Measurements from ENCODE around the gene COL13A1. TPM values are rescaled to one million over a fixed set of nuclear protein-coding genes. Genes with fewer than 3 reads are reported as not detected.

Gene COL13A1
- total RNA-seq, 1 donor from 2014 or later = 2.5 TPM

GRCh38 chr10:69884686-69885085, 83.0 kb downstream of the COL13A1 start:
- no peak for DNase-seq
- Histone ChIP-seq H3K9me3 (replicated peaks) (no peaks in the 10 kb centered on the region), H3K4me1 (peaks cover 13% of the 10 kb centered on the region), H3K27me3 (ENCODE audit: low read depth) (peaks cover 21% of the 10 kb centered on the region), H3K36me3 (no peaks in the 10 kb centered on the region), H3K27ac (replicated peaks) (no peak overlapping the region), H3K4me3 (no peak overlapping the region)
- TF ChIP-seq CTCF (IDR thresholded peaks at IDR 0.05; ENCODE audit: borderline replicate concordance) = no peak
- intact Hi-C loops (cut with micrococcal nuclease) = no loop called here

- H3K27me3 ChIP-seq (ENCODE audit: low read depth) = peaks cover 13% of the 10 kb centered on the region
- peak; percentile 46 for TF ChIP-seq CTCF (IDR thresholded peaks at IDR 0.05; ENCODE audit: borderline replicate concordance)
- no peaks in the 10 kb centered on the region for H3K9me3 ChIP-seq (replicated peaks)
- DNase-seq = no peak
- intact Hi-C loops (cut with micrococcal nuclease) = no loop called here
- H3K27ac ChIP-seq (replicated peaks) = no peak overlapping the region
- no peaks in the 10 kb centered on the region for H3K36me3 ChIP-seq
- peaks cover 5% of the 10 kb centered on the region for H3K4me1 ChIP-seq
- H3K4me3 ChIP-seq = no peak overlapping the region
Observed at GRCh38 chr10:69885379-69886013, 83.8 kb downstream of the COL13A1 start.

- Histone ChIP-seq H3K9me3 (replicated peaks) (no peaks in the 10 kb centered on the region), H3K27me3 (ENCODE audit: low read depth) (no peaks in the 10 kb centered on the region), H3K27ac (replicated peaks) (no peak overlapping the region), H3K36me3 (no peaks in the 10 kb centered on the region), H3K4me3 (no peak overlapping the region), H3K4me1 (no peaks in the 10 kb centered on the region)
- intact Hi-C loops (cut with micrococcal nuclease) = no loop called here
- no peak for TF ChIP-seq CTCF (IDR thresholded peaks at IDR 0.05; ENCODE audit: borderline replicate concordance)
- no peak for DNase-seq
Observed at GRCh38 chr10:69888882-69889584, 87.3 kb downstream of the COL13A1 start.

- no peak overlapping the region for H3K27ac ChIP-seq (replicated peaks)
- no peak for TF ChIP-seq CTCF (IDR thresholded peaks at IDR 0.05; ENCODE audit: borderline replicate concordance)
- intact Hi-C loops (cut with micrococcal nuclease) = no loop called here
- H3K9me3 ChIP-seq (replicated peaks) = no peaks in the 10 kb centered on the region
- no peak for DNase-seq
- no peaks in the 10 kb centered on the region for H3K4me1 ChIP-seq
- H3K27me3 ChIP-seq (ENCODE audit: low read depth) = no peaks in the 10 kb centered on the region
- H3K4me3 ChIP-seq = no peak overlapping the region
- no peaks in the 10 kb centered on the region for H3K36me3 ChIP-seq
Observed at GRCh38 chr10:69890065-69890847, 88.5 kb downstream of the COL13A1 start.

- Histone ChIP-seq H3K9me3 (replicated peaks) (no peaks in the 10 kb centered on the region), H3K27me3 (ENCODE audit: low read depth) (no peaks in the 10 kb centered on the region), H3K36me3 (no peaks in the 10 kb centered on the region), H3K27ac (replicated peaks) (no peak overlapping the region), H3K4me3 (no peak overlapping the region), H3K4me1 (no peaks in the 10 kb centered on the region)
- TF ChIP-seq CTCF (IDR thresholded peaks at IDR 0.05; ENCODE audit: borderline replicate concordance) = no peak
- no peak for DNase-seq
- intact Hi-C loops (cut with micrococcal nuclease) = no loop called here
Observed at GRCh38 chr10:69891057-69891617, 89.4 kb downstream of the COL13A1 start.
